Activated T-helper 1 cell treated with Interleukin-2 at 50 U/mL for 16 hours (primary cell): ENCODE data around the gene GABRB2.

ENCODE experiments used
- DNase-seq: peaks from one replicate; pipeline ENCODE4 v3.0.0-alpha.2; 2020; ENCODE audit warnings: low read depth

GABRB2 gene

DNA sequence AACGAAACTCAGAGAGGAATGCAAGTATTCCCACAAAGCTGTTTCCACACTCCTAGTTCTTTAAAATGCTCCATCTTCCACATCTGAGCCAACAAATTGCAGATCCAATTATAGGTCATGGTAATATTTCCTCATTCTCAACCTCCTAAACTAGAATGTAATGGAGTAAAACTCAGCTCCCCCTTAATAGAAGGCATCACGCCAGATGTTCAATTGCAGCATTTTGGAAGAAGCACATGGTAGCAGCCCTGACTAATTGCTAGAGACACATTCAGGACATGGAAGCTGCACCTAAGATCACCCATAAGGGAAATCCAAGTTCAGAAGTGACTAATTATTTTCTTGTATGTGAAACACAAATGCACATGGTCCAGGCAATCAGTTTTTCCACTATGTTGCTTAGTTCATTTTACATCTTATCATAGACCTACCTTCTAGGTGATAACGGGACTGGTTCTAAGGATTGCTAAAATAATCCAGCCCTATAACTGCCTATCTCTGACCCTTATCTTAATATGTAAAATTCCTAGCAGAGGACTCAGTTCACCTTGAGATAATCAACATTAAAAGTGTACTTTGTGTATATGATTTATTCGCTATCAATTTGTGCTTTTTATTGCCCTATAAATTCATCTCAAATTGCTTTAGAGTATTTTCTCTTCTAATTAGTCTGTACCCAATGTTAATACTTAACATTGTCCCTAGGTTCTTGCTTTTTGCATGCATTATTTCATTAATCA is 75.1 kb downstream of the GABRB2 start:
- DNase-seq, result no peak

DNA sequence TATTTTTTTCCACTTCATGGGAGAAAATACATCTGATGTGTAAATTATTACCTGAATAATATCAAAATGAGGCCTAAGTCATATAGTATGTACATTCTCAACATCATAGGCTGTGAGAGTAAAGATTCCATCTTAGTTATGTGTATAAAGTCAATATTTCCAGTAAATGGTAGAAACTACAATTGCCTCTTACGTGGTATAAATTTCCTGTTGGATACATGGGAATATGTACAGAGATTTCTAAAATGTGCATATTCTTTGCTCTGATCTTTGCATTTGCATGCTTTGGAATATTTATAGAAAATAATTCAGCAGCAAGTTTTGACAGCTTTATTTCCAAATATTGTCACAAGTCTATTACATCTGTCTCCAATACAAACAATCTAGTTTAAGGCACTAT is 78.8 kb downstream of the GABRB2 start:
- no peak for DNase-seq

DNA sequence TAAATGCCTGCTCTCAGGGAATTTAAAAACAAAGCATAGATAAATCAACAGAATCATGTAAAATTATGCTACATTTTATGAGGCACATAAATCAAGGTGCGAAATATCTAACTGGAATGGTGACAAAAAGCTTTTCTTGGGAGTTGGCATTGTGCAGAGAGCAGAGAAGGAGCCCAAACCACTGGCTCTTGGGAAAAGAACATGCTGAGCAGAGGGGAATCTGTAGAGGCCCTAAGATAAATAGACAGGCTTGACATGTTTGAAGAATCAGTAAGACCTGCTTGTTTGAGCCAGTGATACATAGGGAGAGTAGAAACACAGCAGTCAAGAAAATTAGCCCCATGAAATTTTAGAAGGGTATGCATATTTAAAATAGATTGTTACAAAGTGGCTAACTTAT is 85.8 kb downstream of the GABRB2 start:
- no peak for DNase-seq

DNA sequence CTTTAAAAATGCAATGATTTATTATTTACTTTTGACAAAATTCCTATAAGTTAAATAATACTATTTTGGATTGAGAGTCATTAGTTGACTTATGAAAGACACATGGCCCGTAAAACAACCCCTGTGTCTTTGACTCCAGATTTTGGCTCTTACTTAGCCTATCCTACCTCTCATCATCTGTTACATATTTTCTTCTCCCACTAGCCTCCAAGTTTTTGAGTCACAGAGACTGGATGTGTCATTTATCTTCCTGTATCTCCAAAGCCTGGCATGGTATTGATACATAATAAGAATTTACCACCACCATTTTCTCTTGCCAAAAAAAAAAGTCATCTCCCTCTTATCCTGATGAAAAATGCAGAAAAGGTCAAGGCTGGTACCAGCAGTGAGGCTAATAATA is 99.9 kb downstream of the GABRB2 start:
- no peak for DNase-seq

DNA sequence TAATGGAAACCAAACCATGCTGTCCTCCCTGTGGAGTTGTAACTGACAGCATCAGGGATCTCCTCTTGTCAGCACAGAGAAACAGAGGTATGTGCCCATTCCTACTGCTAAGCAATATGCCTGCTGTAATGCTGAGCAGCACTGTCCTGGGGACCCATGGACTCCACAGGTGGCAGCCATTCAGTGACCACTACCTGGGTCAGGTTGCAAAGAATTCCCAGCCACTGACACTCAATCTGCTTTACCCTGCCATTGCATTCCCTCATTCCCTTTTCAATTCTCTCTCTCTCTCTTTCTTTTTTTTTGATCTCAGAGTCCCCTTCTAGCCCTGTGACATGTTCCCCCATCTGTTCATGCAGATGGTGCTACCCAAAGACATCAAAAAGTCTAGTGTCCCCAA is 104.1 kb downstream of the GABRB2 start:
- no peak for DNase-seq

DNA sequence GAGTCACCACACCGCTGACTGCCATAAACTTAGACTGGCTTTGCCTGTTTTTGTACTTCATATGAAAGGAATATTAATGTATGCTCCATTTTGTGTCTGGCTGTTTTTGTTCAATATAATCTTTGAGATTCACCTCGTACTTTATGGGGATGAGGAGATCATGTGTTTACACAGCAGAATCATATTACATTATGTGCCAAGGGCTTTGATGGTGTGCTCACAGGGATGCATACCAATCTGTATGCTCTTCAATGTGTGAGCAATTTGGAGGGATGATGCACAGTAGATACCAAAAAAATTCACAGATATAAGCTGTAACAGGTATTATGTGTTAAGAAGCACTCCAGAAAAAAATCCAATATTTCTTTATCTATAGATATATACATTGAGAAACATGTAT is 113.7 kb downstream of the GABRB2 start:
- no peak for DNase-seq

DNA sequence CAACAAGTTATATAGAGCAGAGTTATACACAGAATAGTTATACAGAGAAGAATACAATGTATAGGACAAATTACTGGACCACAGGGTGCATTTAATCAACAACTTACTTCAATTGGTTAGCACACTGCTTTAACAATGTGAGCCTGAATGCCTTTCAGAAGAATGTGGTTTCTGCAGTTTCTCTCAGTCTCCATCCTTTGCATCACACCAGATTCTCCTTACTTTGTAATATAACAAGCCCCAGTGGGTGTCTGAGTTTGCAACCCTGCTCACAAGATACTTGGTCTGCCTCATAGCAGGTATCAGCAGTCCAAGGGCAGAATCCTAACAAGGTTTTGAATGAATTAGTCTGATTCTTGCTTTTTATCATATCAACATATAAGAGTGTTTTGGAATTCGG is 114.6 kb downstream of the GABRB2 start:
- no peak for DNase-seq

DNA sequence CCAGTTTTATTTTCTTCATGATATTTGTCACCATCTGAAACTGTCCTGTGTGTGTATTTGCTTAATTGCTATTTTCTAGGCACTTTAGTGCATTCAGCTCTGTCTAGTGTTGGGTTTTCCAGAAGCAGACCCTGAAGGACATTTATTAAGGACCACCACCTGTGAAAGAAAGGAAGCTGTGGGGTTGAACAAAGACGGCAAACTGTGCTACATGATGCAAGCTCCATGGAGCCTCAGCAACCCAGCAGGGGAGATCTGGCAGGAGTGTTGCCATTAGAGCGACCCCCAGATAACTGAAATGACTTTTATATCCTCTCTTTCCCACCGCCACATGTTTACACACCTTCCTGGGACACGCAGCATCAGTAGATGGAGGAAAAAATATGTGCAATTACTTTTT is 125.5 kb downstream of the GABRB2 start:
- DNase-seq, result no peak

DNA sequence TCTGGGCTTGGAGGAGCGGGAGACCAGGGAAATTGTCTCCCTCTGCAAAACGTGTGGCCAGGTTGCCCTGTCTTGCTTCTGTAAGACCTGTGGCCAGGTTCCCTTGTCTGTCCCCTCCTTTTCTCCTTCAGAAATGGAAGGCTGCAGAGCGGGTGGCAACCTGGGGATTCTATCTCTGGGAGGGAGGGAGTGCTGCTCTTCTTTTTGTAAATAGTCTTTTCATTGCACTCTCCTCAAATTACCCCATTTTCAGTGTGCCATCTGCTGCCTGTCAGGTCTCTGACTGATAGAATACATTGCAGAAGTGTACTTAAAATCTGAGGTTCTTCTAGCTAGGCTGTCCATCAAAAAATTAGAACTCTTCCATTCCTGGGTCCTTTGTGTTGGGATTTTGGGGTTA is 126.0 kb downstream of the GABRB2 start:
- no peak for DNase-seq

DNA sequence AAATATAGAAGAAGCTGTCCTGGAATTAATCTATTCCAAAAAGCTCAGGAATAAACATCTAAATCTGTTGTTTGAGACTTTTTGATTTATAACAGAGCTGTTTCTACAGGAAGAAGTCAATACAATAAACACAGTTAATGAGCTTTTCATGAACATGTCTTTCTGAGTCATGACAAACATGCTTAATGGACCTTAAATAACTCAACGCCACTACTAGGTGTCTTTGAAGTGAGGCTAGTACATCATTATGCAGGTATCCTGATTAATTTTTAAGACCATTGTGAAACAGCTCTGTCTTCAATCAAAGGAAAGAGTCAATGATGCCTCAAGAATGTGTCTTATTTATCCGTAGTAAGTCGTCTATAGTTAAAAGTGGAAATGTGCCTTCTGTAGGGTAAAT is 131.6 kb downstream of the GABRB2 start:
- DNase-seq, result no peak

DNA sequence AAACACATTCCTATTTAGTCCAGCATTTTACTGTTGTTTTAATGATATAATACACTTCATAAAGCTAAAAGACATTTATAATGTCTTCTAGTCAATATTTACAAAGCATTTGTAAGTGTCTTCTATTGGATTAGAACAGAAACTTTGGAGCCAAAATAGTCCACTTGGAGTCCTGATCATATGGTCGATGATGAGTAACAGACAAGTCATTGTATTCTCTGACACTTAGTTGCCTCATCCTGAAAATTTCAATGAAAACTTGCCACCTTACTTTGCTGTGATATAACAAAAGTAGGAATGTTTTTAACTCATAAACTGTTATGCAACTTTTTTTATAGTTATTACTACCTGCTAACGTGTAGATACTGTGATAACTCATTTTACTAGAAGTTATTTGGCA is 132.5 kb downstream of the GABRB2 start:
- no peak for DNase-seq

DNA sequence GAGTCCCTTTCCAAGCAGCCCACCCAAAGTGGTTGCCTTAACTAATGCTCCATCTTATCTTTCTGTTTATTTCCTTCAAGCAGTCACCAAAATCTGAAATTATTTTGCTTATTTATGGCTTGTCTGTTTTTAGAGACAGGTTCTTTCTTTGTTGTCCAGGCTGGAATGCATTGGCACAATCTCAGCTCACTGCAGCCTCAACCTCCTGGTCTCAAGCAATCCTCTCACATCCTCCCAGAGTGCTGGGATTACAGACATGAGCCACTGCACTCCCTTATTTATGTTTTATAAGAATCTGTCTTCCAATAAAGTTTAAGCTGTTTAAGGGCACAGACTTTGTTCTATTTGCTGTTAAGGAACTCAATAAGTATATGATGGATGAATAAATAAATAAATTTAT is 133.7 kb downstream of the GABRB2 start:
- DNase-seq, result no peak

DNA sequence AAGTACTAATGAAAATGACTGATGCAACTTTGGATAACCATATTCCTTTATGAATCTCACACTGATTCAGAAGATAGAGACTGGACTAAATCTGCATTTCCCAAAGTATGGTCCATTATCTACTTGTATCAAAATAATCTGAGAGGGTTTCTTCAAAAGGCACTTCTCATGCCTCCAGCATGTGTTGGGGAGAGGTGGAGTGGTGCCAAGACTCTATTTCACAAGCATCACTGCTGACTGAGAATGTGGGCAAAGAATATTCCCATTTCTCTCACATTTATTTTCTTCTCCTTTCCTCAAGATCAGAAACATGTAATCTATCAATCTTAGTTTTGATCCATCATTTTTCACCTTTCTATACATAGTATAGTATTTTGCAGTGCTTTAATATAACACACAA is 135.4 kb downstream of the GABRB2 start:
- no peak for DNase-seq

DNA sequence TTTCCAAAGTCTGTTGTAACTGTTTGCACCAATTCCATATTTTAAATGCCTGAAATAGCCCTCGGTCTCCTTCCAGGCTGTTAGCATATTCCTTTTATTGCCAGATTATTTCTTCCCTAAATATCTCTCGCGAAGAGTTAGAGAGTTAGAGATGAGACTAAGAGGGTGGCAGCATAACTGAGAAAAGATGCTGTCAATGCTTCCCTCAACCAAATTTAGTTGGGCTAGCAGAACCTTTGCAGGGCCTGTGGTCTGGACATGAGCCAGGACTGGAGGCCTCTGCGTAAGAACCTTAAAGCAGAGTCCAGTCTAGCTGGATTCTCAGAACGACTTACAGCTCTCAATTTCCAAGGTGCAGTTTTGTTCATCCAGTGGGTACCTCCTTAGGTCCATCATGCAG is 135.9 kb downstream of the GABRB2 start:
- no peak for DNase-seq

DNA sequence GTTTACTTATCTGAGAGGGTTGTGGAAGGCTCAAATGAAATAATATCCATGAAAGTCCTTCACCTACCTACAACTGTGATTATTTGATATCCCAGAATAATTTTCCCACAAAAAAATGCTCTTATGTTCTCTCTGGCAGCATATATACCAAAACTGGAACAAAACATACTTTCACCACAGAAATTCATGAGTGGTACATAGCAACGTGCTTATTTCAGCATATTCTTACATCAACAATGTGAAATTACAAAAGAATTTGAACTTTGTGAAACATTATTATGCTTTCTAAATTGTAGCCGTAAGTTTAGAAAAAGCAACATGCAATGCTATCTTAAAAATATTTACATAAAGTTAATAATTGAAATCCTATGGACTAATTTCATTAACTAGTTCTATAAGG is 137.1 kb downstream of the GABRB2 start:
- no peak for DNase-seq

DNA sequence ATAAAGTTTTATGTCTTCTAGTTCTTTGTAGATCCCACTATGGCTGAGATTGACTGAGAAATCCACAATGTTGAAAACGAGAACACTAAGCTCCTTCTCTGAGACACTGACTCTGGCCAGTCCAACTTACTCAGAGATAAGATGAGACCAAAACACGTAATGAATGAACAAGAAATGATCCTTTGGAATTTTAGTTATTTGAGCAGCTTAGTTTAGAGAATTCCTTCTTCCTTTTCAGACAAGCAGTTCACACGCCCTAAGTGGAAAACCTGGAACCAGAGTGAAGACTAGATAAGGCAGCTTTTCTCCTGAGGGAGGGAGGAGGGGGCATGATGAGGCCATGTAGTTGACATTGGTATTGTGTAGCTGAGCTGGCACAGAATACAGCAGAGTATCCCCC is 139.6 kb downstream of the GABRB2 start:
- no peak for DNase-seq

DNA sequence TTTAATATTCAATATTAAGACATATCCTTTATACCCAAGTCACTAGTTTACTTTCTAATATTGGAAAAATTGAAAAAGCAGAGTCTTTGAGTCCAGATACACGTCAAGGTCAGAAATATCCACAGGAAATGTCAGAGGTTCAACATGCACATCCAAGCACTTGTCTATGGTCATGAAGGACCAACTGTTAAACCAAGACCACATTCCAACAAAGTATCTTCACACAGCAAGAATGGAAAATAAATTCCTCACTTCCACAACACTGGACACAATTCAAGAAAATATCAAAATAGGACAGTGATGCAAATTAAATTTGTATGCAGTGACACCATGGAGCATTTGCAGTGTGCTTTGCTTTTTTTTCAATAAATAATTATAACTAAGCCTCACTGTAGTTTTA is 142.5 kb downstream of the GABRB2 start:
- DNase-seq, result no peak

DNA sequence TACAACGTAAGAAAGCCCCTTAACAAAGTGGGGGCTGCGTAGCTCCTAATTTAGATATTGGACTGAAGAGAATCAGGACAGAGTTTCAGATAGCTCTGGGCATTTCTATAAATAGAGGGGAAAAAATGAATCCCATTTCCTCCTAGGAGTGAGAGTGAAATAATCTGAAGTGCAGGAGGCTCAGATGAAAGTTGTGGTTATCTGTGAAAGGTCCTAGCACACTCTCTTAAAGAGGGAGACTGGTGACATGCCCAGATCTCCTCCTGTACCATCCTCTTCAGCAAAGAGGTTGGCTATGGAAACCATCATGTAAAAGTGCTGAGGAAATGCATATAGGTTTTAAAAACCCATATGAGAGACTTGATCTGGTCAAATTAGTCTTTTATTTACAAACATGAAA is 143.4 kb downstream of the GABRB2 start:
- no peak for DNase-seq

DNA sequence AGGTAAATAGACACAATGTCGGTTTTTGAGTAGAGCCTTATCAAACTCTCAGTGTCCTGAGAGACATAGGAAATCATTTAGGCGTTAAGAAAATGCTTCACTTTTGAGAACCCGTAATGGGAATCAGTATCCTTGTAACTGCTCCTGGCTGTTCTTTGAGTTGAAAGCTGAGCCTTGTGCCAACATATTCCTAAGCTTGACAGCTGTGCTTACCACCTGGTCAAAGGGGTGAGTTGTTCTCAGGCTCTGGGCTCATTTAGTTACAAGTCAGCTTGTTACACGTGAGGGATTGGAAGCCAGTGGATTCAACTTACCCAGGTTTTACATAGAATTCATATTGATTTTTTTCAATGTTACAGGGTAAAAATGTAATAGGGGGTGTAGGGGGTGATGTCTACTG is 145.9 kb downstream of the GABRB2 start:
- no peak for DNase-seq

DNA sequence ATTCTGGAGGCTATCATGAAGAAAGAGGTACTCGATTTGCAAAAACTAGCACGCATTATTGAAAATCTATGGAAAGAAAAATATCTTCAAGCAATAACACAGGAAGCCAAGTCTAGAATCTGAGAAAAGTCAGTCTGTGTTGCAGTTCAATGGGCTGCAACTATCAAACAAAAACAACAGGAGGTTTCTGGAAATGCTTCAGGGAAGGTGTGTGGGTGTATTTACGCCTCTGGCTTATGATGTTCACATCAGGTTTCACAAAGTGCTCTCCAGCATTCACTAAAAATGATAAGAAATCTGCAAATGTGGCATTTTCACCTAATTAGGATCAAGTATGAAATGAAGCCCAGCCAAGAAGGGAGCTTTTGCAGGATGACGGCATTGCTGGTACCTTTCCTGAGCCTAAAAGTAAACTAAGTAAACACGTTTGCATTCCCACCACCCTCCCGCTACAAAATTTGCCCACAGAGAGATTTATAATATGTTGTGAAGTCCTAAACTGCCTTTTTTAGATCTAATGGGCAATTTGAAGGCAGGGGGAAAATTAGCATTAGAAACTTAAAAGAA is 146.4 kb downstream of the GABRB2 start:
- DNase-seq, result no peak

DNA sequence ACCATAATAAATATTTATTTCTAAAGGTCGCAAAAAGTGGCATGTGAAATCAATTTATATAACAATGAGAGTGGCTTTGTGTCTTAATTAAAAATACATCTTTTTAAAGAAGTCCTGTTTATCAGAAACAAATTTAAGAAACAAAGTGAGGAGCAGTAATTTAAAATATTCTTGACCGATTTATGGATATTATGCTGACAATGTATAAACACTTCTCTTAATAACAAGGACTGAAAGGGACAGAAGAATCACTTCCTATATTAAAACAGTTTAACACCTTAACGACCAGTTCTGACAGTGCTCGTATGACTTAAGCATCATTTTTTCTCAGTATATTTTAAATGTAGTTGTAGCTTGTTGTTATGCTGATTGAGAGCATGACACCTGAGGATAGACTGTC is 149.1 kb downstream of the GABRB2 start:
- DNase-seq, result no peak

DNA sequence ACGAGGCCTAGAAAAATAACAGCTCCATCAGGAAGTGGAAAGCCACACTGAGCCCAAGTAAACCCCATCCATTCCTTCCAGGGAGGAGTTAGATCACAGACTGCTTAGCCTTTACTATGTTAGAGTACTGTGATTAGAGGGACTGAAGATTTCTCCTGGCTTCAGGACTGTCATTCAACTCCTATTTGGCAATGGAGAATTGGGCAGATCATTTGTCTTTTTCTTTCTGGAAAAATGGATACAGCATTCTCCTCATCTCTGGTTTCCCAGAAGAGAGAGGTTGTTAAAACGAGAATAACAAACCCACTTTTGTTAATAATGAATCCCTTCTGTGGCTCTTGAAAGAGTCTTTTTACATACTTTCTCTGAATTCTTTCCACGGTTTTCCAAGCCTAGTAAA is 150.4 kb downstream of the GABRB2 start:
- DNase-seq, result no peak

DNA sequence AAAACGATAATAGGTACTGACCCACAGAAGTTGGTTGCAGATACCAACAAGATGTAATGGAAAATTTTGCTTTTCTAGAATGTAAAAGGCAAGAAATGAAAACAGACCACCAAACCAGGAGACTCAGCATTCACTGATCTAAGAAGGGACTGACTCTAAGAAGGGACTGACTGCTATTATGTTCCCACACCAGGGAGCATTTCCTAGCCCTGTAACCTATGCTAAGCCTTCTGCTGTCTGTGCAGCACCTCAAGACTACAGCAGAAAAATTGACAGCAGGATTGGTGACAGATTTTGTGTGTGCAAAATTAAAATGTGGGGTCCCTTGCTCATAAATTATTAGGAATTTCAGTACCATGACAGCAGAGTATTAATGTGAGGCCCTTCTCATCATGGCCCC is 154.8 kb downstream of the GABRB2 start:
- DNase-seq, result no peak

DNA sequence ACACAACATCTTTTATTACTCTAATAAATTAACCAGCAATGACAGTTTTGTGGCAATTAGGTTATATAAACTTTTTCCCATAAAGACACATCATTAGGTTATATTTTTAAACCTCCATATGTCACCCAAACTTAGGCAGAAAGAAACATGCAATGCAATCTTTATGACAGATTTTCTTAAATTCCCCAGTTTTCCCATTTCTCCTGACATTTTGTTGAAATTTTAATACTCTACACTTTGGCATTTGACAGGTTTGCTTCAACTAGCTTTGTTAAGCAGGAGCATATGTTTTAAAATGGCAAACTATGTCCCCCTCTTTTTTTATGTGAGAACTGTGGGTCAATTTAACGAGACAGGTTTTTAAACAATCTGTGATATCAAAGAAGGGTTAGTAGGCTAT is 155.5 kb downstream of the GABRB2 start:
- DNase-seq, result no peak
